Stimulated activated CD4-positive, alpha-beta T cell treated with anti-CD3 and anti-CD28 coated beads, Interleukin-4, amount 100 ng/mL, for 24 hours (primary cell): ENCODE results near the gene RAB40B.

Source experiments
- DNase-seq: peaks from one replicate; pipeline ENCODE4 v3.0.0-alpha.2; 2020

RAB40B gene

DNA sequence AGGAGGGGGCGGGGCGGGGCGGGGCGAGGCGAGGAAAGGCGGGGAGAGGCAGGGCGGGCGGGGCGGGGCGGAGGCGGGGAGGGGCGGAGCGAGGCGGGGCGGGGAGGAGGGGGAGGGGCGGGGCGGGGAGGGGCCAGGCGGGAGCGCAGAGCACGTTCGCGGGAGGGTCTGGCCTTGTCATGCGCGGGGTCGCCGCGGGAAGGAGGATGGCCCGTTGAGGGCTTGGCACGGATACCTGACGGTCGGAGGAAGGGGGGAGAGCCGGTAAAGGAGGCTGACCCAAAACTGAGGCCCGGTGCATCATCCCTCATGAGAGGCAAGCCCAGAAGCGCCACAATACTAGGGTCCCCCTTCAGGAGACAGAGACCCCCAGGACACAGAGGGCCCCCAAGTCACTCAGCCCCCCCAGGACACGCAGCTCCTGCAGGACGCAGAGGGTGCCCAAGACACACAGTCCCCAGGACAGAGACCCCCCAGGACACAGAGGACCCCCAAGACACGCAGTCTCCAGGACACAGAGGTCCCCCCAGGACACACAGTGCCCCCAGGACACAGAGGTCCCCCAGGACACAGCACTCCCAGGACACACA lies 49.7 kb downstream of the RAB40B start:
- peak; percentile 42 for DNase-seq

DNA sequence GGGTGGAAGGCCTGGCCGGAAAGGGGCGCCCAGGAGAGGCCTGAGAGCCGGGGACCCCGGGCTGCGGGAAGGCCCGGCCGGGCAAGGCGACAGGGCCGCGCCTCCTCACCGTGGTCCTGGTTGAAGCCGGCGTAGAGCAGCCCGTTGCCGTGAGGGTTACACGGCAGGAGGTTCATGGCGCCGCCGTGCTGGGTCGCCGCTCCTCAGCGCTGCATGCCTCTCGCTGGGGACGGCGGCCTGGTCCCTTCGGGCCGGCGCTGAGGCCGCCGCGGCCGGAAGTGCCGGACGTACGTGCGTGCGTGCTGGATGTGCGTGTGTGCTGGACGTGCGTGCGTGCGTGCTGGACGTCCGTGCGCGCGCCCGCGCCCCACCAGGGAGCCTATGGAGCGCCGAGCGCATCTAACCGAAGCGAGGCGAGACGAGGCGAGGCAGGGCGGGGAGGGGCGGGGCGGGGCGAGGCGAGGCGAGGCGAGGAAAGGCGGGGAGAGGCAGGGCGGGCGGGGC lies 50.3 kb downstream of the RAB40B start, which contains the start of gene WDR45B:
TSS of gene WDR45B (minus strand) at position 280 of the 504 bp plus-strand sequence. CDS start at position 176, 104 bp downstream.
- peak; percentile 90 for DNase-seq

DNA sequence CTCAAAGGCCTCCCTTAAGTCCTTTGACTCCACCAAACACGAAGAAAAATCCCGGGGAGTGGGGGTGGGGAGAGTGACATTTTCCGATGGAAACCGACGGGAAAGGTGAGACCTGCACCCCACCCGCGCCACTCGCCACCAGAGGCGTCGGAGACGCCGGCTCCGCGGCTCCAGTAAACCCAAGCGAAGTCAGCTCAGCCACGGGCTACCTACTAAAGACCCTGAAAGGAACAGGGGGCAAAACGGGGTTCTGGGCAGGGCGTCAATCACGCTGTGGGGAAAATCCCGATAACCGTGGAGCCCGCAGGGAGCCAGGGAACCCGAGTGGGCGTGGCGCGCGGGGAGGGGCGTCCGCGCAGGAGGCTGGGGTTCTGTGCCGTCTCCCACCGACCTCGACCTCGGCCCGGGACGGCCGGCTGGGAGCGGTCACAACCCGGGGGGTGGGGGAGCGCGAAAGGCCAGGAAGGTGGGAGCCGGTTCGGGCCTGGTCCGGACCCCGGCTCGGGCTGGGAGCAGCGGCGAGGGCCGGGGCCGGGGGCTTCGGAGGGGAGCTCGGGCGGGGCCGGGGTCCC lies 50.8 kb downstream of the RAB40B start:
- peak; percentile 39 for DNase-seq

DNA sequence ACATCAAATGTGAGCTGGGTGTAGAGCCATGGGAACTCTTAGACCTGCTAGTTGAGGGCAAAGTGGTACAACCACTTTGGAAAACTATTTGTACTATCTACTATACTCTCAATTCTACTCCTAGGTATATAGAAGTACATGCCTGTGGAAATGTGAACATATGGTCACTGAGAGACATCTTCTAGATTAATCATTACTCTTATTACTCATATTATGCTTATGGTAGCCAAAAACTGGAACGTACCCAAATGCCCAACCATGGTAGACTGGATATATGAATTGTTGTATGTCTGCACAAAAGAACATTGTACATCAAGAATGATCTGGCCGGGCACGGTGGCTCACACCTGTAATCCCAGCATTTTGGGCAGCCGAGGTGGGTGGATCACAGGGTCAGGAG lies 53.0 kb downstream of the RAB40B start:
- DNase-seq: no peak

DNA sequence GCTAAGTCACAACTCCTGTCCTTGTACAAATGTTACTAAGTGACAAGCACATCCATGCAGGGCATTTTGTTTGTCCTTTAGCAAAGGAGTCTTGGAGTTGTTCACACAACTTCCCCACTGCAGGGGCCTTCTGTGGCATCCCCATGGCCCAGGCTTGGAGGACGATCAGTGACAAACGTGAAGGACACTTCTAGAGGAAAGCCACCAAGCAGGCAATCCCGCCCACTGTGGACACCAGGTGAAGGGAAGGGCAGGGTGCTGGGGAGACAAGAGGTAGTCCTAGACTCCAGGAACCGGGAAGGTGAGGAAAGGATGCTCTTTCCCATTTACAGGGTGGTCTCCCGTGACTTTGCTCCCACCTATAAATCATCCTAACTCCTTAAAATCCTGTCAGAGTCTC lies 54.4 kb downstream of the RAB40B start:
- DNase-seq: no peak

DNA sequence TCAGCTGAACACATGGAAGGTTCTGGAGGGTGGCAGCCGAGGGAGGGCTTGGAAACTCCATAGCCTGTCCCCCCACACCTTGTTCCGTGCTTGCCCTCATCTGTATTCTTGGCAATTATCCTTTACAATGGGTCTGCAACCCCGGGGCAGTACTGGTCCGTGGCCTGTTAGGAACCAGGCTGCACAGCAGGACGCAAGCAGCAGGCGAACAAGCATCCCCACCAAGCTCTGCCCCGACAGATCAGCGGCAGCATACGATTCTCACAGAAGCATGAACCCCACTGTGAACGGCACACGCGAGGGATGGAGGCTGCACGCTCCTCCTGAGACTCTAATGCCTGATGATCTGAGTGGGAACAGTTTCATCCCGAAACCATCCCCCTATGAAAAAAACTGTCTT lies 56.5 kb downstream of the RAB40B start:
- DNase-seq: no peak

DNA sequence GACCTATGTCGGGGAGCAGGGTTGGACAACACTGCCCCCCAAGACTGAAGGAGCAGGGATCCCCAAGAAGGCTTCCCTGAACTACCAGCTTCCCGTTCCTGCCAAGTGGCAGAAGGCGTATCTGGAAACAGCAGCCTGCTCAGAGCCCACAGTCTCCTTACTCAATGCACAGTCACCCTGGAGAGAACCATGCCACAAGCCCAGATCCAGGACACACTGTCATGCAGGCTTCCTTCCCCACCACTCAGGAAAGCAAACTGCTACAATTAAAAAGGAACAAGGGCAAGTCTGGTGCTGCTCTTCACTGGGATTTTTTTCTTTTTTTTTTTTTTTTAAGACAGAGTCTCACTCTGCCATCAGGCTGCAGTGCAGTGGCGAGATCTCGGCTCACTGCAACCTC lies 58.5 kb downstream of the RAB40B start:
- DNase-seq: no peak

DNA sequence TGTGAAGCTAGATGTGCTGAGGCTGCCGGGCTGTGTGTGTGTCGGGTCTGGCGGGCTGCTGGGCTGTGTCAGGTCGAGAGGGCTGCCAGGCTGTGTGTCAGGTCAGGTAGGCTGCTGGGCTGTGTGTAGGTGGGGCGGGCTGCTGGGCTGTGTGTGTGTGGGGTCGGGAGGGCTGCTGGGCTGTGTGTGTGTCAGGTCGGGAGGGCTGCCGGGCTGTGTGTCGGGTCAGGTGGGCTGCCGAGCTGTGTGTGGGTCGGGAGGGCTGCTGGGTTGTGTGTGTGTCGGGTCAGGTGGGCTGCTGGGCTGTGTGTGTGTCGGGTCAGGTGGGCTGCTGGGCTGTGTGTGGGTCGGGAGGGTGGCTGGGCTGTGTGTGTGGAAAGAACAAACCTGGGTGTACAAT lies 58.9 kb downstream of the RAB40B start:
- DNase-seq: no peak

DNA sequence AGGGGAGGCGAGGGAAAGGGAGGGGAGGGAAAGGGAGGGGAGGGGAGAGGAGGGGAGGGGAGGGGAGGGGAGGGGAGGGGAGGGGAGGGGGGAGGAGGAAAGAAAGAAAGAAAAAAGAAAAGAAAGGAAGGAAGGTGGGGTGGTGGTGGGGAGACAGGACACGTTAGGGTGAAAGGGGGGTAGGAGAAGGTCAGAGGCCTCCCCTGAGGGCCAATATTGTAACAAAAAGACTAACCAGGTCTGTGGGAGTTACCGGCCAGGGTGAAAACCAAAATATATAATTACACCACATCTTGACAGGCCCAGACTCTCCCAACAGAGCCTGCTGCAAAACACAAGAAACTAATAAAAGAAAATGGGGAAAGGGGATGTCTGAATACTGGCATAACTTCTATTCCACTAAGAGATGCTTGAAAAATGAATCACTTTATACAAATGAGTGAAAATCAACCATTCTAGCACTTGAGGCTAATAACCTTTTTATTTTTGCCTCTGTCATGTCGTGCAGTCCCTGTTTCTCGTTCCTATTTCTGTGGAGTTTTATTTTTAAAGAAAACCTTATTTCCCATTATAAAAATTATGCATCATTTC lies 60.2 kb downstream of the RAB40B start:
- DNase-seq: no peak

DNA sequence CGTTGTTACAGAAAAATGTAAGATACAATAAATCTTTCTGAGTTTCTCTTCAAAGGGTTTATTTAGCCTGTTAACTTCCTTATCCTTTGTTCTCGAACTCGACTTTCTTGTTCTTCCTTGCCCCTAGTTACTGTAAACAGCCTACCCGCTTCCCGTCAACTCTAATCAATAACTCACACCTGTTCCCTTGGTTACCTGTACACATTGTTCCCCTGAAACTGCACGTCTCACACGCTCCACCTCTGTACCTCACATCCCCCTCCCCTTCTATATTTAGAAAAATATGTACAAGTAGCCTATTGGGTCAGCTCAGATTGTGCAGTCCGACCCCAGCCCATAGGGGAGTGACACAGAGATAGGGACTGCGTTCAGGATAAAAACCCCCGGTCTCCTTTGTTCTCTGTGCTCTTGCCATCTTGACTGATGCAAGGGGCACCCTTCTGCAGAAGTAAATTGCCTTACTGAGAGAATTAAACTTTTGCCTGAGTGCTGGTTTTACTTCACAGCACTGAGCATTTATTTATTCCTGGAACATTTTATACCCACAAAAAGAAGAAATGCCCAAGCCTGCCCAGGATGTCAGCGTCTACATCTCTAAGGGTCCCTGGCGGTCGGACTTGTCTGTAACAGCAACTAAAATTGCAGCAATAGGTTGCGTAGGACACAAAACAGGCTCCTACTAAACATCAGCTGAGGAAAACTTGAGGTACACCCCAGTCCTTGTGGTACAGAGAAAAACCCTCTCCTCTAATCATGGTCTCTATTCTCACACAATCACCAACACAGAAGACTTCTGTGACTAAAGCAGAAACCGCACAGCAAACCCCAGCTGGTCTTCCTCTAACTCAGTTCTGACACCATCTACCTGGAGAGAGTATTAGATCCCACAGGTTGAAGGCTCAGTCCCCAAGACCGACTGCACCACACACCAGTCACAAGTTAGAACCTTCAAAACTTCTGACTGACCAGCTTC lies 61.6 kb downstream of the RAB40B start:
- no peak for DNase-seq

DNA sequence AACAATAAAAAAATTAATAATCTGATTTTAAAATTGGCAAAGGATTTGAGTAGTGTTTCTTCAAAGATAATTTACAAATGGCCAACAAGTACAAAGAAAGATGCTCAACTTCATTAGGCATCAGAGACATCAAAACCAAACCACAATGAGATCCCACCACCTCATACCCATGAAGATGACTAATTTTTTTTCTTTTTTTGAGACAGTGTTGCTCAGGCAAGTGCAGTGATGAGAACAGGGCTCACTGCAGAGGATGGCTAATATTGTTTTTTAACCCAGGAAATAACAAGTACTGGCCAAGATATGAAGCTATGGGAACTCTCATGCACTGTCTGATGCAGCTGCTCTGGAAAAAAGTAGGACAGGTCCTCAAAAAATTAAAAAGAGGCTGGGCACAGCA lies 65.2 kb downstream of the RAB40B start:
- DNase-seq: no peak

DNA sequence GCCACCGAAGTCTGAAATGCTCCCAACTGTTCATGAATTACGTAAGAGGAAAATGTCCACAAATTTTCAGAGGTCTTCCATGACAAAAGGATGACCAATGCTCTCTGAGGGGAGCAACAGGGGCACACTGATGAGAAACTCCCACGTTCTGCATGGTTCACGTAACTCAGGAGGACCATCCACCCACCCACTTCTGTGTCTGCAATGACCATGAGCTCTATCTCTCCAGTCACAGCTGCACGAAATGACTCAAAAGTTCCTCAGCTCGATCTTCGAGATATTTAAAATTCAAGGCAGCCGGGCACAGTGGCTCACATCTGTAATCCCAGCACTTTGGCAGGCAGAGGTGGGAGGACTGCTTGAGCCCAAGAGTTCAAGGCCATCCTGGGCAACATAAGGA lies 66.0 kb downstream of the RAB40B start:
- no peak for DNase-seq

DNA sequence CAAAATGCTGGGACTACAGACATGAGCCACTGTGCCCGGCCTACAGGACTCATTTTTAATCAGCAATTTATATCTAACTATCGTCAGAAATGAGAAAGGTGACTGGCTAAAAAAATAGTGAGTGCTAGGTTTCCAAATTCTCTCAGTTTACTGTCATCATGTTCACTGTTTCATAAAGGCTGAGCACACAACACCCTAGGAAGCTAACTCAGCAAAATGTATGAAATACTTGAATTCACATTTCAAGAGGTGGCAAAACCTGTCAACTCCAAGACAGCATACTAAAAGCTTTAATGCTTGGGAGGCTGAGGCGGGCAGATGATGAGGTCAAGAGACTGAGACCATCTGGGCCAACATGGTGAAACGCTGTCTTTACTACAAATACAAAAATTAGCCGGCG lies 67.0 kb downstream of the RAB40B start:
- no peak for DNase-seq

DNA sequence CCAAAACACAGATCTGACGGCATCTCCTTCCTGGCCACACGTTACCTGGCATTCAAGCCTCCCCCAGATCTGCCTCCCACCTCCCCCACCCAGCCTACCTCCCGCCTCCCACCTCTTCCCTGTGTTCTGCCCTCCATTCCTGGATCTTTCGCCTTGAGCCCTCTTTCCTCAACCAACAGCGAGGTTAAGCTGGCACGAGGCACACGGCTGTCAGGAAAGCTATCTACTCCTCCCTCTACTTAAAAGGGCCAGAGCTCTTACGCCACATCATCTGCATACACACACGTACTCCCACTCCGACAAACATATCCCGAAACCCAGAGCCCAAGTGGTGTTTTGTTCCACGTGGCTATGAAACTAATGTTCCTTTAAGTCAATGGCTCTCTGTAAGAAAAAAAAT lies 68.3 kb downstream of the RAB40B start:
- no peak for DNase-seq

DNA sequence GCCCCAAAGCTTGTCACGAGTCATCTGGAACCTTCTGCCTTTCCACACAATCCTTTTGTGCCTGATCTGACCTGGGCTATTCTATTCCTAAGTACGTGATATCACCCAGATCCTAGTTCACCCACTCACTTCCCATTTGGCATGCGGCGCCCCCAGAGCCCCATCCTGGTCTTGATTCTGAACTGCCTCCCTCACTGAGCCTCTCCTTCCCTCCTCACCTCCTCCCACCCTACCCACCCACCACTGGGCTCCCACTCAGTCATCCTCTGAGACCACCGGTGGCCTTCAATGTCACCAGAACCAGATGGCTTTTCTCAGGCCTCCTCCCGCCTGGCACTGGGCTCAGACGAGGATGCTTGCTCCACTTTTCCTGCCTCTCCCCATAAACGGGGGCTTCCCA lies 68.8 kb downstream of the RAB40B start:
- no peak for DNase-seq

DNA sequence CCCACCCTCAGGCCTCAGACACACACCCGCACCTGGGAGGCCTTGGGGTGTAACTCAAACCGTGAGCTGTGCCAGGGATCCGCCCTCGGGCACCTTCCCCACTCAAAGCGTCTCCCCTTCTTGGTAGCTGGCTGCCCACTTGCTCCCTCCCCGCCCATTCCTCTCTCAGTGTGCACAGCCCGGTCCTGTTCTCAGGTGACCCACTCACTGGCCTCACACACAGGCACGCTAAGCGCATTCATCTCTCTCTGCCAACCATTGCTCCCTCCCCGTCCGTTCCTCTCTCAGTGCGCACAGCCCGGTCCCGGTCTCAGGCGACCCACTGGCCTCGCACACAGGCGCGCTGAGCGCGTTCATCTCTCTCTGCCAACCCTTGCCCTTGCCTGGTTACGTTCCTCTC lies 71.1 kb downstream of the RAB40B start:
- no peak for DNase-seq

DNA sequence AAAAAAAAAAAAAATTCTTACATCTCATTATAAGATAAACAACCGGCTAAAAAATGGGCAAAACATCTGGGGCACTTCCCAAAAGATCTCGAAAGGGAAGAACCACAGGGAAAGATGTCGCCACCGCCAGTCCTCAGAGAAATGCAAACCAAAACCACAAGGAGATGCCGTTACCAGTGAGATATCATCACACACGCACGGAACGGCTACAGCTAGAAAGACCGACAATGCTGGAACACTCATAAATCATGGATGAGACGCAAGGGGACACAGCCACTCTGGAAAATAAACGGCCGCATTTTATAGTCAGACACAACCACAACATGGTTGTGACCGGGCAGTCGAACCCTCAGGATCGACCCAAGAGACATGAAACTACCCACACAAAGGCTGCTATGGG lies 74.8 kb downstream of the RAB40B start:
- no peak for DNase-seq

DNA sequence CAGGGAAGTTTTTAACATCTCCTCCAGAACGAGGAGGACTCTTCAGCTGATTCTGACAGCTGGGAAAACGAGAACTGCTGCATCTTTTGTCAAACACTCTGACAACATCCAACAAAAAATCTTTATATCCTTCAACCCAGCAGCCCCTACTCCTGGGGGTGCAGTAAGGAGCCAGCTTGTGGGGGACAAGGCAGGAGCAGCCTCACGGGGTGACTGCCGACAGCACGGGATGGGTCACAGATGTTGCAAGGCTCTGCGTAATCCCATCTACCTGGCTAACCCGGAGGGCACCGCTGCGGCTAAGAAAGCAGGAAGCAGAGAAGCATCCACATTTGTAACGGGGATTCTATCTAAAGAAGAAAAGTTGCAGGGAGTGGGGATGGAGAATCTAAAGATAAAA lies 78.9 kb downstream of the RAB40B start:
- no peak for DNase-seq

DNA sequence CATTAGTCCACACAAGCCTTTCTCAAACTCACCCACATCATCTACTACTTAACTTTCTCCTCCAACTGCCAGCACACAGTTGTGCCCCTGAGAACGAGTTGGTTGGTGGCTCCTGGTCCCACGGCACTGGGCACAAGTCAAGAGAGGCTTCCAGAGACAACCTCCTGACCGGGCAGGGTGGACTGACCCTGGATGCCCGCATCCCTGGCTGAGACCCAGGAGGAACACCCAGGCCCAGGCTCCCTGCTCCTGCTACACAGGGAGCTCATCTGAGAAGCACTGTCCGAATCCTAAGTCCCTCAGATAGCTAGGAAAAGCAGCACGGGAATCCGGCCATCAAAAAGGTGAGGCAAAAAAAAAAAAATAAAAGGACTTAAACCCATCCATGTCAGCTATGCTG lies 79.3 kb downstream of the RAB40B start:
- DNase-seq: no peak

DNA sequence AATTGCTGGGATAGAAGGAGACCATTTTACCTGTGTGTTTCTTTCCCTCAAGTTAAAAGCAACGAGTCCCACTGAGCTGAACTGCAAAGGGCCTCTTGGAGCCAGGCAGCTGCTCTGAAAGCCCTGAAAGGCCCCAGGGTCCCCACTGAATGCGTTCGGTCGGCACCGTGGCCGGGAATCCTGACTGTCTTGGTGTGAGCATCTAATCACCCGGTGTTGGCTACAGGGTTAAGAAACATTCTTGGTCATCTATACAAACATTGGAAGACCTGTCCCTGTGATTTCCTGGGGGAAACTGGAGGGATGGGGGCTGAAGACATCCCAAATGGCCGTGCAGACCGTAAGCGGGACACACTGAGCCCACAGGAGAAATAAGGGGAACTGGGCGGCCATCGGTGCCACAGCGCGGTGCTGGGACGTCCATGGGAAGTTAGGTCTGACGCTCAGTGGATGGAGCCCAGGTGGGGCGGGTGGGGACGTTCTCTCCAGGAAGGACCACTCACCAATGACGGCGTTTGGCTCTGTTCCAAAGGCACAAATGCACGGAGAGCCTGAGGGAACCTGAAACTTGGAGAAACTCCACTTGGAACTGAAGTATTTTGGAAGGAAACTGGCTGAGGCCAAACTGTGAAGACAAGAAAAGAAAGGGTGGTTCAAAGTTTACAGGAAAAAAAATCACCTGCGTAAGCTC lies 82.3 kb downstream of the RAB40B start:
- no peak for DNase-seq

DNA sequence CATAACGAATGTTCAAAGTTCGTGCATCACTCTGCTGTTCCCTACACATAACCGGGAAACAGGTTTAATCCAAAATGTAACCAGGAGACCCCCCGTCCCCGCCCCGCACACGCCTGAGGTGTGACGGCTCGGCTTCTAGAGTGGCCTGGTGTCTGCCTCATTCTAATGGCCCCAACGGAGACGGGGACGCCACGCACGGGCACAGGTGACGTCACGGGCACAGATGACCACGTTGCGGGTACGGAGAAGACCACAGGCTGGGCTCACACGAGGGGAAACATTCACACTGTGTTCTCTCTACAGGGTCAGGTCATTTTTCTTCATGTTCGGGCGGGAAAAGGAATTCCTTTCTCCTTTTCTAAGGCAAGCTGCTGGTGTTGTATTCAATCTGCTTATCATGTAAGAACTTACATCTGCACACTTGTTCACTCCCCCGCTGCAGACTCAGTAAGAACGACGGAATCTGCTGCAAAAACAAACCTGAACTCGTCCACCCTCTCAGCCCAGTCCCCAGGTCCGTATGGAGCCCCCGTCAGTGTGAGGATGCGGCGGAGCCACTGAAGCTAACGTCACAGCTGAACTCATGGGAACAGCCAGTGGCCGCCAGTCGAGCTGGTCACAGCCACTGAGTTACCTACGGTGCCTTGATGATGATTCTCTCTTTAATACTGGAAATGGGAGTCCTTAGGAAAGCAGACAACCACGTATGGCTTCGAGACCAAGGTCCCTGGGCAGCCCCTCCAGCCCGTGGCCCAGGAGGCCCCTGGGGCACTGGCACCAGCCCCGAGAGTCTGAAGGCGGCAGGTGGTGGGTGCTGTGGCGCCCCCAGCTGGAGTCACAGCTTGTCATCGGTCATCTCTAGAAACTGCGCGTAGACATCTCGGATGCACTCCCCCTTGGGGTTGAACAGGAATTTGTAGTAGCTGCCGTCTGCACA lies 83.1 kb downstream of the RAB40B start:
- DNase-seq: no peak
